Hepatocyte (in vitro differentiated cells): ENCODE results near the gene CHIT1.

Source experiments
- CTCF ChIP-seq: fragments of 200-600 bp; sonication (generic); IDR thresholded peaks from 2 replicates; pipeline ENCODE4 v1.5.1; 2016; ENCODE audit warnings: antibody characterized with exemption, mild to moderate bottlenecking; ENCODE audit not compliant: poor library complexity
- EZH2 ChIP-seq: fragments of 200-600 bp; sonication (generic); IDR thresholded peaks from 2 replicates; pipeline ENCODE4 v1.6.1; 2016; ENCODE audit warnings: antibody characterized with exemption, mild to moderate bottlenecking, borderline replicate concordance

GRCh38 chr1:203244776-203245175, 15.3 kb upstream of the CHIT1 start:
- TF ChIP-seq CTCF (no peak), EZH2 (no peak)
